ENCODE measurements around the gene IQCK.

The IQCK gene

GRCh38 chr16:19688396-19689024 lies 29.6 kb upstream of the IQCK start:
- Histone ChIP-seq H3K9me3 (no peaks in the 10 kb centered on the region), H3K4me1 (ENCODE audit: control insufficient read depth in 1 of 2, insufficient read depth in 1 of 2, low read depth in 1 of 2, low read length in 1 of 2) (no peaks in the 10 kb centered on the region), H3K27me3 (no peaks in the 10 kb centered on the region), H3K27ac (no peak overlapping the region), H3K36me3 (peaks cover 61% of the 10 kb centered on the region), H3K4me3 (ENCODE audit: low read depth in 1 of 2, low read length in 1 of 2) (no peak overlapping the region)
- TF ChIP-seq CTCF (IDR thresholded peaks at IDR 0.05), result no peak

- no peak overlapping the region for H3K27ac ChIP-seq
- no peak for TF ChIP-seq CTCF (IDR thresholded peaks at IDR 0.05)
- H3K4me1 ChIP-seq (ENCODE audit: control insufficient read depth in 1 of 2, insufficient read depth in 1 of 2, low read depth in 1 of 2, low read length in 1 of 2), result no peaks in the 10 kb centered on the region
- H3K36me3 ChIP-seq, result peaks cover 55% of the 10 kb centered on the region
- no peaks in the 10 kb centered on the region for H3K27me3 ChIP-seq
- H3K4me3 ChIP-seq (ENCODE audit: low read depth in 1 of 2, low read length in 1 of 2), result no peak overlapping the region
- H3K9me3 ChIP-seq, result no peaks in the 10 kb centered on the region
Measured at GRCh38 chr16:19689342-19689741, 28.7 kb upstream of the IQCK start.

- Histone ChIP-seq H3K27ac (no peak overlapping the region), H3K36me3 (peaks cover 49% of the 10 kb centered on the region), H3K9me3 (no peaks in the 10 kb centered on the region), H3K27me3 (no peaks in the 10 kb centered on the region), H3K4me3 (ENCODE audit: low read depth in 1 of 2, low read length in 1 of 2) (no peak overlapping the region), H3K4me1 (ENCODE audit: control insufficient read depth in 1 of 2, insufficient read depth in 1 of 2, low read depth in 1 of 2, low read length in 1 of 2) (no peaks in the 10 kb centered on the region)
- no peak for TF ChIP-seq CTCF (IDR thresholded peaks at IDR 0.05)
Measured at GRCh38 chr16:19690196-19690595, 27.9 kb upstream of the IQCK start.

- no peak for TF ChIP-seq CTCF (IDR thresholded peaks at IDR 0.05)
- Histone ChIP-seq H3K27ac (no peak overlapping the region), H3K9me3 (no peaks in the 10 kb centered on the region), H3K4me3 (ENCODE audit: low read depth in 1 of 2, low read length in 1 of 2) (no peak overlapping the region), H3K4me1 (ENCODE audit: control insufficient read depth in 1 of 2, insufficient read depth in 1 of 2, low read depth in 1 of 2, low read length in 1 of 2) (no peaks in the 10 kb centered on the region), H3K36me3 (peaks cover 45% of the 10 kb centered on the region), H3K27me3 (no peaks in the 10 kb centered on the region)
Measured at GRCh38 chr16:19691161-19691711, 26.8 kb upstream of the IQCK start.

GRCh38 chr16:19694989-19695388 lies 23.1 kb upstream of the IQCK start:
- Histone ChIP-seq H3K9me3 (no peaks in the 10 kb centered on the region), H3K4me3 (ENCODE audit: low read depth in 1 of 2, low read length in 1 of 2) (no peak overlapping the region), H3K4me1 (ENCODE audit: control insufficient read depth in 1 of 2, insufficient read depth in 1 of 2, low read depth in 1 of 2, low read length in 1 of 2) (no peaks in the 10 kb centered on the region), H3K27me3 (no peaks in the 10 kb centered on the region), H3K36me3 (peaks cover 47% of the 10 kb centered on the region), H3K27ac (no peak overlapping the region)
- no peak for TF ChIP-seq CTCF (IDR thresholded peaks at IDR 0.05)

Data from neutrophil (primary cell).